ENCODE data around the gene FBN2.

DNA sequence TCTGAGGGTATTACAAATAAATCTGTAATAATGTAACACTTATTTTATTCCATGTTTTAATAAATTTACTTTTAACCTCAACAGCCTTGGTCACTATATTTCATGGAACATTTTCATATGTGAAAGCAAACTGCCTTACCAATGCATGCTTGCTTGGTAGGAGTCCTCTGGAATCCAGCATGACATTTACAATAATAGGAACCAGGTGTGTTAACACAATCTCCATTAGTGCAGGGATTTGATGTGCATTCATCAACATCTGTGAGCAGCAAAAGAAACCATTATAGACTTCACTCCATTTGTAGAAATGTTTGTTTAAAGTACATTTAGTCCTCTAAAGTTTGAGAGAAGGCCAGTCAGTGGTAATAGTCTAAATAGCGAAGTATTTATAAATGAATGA, 159.4 kb downstream of the FBN2 start:
- TF ChIP-seq, protein P1, sequence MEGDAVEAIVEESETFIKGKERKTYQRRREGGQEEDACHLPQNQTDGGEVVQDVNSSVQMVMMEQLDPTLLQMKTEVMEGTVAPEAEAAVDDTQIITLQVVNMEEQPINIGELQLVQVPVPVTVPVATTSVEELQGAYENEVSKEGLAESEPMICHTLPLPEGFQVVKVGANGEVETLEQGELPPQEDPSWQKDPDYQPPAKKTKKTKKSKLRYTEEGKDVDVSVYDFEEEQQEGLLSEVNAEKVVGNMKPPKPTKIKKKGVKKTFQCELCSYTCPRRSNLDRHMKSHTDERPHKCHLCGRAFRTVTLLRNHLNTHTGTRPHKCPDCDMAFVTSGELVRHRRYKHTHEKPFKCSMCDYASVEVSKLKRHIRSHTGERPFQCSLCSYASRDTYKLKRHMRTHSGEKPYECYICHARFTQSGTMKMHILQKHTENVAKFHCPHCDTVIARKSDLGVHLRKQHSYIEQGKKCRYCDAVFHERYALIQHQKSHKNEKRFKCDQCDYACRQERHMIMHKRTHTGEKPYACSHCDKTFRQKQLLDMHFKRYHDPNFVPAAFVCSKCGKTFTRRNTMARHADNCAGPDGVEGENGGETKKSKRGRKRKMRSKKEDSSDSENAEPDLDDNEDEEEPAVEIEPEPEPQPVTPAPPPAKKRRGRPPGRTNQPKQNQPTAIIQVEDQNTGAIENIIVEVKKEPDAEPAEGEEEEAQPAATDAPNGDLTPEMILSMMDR (IDR thresholded peaks at IDR 0.05; ENCODE audit: borderline replicate concordance, extremely low read depth, low read length, poor library complexity, severe bottlenecking), result no peak
- no peak for TF ChIP-seq EZH2 (IDR thresholded peaks at IDR 0.05; ENCODE audit: borderline replicate concordance, low read depth, low read length, severe bottlenecking)

All from DND-41 (cell line).